Panc1 (cell line): ENCODE data around the gene DLGAP1.

Experiments
- CTCF ChIP-seq: fragments of 450-650 bp; IDR thresholded peaks from 2 replicates; pipeline ENCODE4 v1.5.1; 2017; ENCODE audit warnings: mild to moderate bottlenecking
- POLR2AphosphoS5 ChIP-seq: IDR thresholded peaks from 2 replicates; pipeline ENCODE4 v1.6.1; 2012; ENCODE audit warnings: mild to moderate bottlenecking, low read depth, low read length, moderate library complexity

- TF ChIP-seq CTCF: no peak
- no peak for TF ChIP-seq POLR2AphosphoS5
Measured at GRCh38 chr18:4309227-4309626, 145.9 kb downstream of the DLGAP1 start.
